Activated CD8-positive, alpha-beta memory T cell treated with anti-CD3 and anti-CD28 coated beads for 4 hours (primary cell): ENCODE measurements around the gene GOLPH3L.
"Not testable (repeated sequence)": the region's sequence is repeated elsewhere in the genome, so short reads cannot be mapped to it uniquely, and the experiment has no call there.

Source experiments
- DNase-seq, 2 donors: peaks; one replicate each; pipeline ENCODE4 v3.0.0-alpha.2; 2020; ENCODE audit warnings: low read depth in 2 of 2

Gene GOLPH3L

DNA sequence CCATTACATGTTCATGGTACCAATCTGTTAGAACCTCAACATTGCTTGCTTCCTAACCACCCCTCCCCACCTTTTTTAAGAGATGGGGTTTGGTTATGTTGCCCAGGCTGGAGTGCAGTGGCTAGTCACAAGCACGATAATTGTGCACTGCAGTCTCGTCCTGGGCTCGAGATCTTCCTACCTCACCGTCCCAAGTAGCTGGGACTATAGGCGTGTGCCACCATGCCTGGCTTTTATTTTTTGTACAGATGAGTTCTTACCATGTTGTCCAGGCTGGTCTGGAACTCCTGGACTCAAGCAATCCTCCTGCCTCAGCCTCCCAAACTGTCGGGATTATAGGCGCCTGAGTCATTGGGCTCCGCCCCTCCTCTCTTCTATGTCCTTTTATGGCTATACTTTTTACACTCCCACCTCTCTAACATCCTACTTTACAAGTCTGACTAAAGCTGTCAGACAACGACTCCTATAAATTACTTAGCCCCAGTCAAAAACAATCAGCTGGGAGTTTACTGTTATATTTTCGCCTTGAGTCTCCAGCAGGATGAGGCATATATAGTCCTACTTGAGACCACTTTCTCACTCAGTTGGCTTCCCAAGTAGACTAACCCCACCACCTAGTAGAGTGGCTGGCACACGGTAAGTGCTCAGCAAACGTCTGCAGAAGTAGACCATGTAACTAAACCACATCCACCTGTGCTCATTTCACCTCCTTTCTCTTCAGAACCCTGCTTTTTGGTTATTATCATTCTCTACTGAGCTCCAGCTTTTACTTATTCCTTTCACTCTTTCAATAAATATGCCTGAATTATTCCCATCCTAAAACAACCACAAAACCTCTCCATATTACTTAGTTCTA is 81.4 kb downstream of the GOLPH3L start:
- no peak for DNase-seq

DNA sequence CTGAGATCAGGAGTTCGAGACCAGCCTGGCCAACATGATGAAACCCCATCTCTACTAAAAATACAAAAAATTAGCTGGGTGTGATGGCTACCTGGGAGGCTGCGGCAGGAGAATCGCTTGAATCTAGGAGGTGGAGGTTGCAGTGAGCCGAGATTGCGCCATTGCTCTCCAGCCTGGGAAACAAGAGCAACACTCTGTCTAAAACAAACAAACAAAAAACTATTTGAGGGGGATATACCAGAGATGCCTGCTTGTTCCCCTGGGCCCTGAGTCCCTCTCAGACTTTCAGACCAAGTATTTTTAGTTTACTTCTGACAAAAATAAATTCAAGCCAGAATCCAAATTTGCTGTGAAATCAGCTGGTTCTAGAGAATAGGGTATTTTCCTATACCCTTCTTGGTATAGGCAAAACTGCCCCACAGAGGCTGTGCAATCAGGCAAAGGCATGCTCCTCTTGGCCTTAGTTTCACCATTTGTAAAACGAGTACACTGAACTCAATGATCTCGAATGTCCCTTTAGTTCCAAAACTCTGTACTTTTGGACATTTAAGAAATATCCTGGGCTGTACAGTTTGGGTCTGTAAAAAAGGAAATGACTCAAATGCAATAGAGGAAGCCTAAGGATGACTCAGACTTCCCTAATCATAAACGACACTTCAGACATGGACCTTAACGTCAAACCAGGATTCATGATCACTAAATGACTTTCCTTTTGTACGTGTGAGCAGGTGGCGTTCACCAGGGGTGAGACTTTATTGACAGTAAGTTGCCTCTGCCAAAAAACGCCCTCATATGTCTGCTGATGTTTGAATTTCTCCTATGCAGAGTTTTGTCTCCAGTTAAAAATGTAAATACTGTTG is 83.7 kb downstream of the GOLPH3L start:
- DNase-seq: peak in 1 of 2 donors; percentile 33

DNA sequence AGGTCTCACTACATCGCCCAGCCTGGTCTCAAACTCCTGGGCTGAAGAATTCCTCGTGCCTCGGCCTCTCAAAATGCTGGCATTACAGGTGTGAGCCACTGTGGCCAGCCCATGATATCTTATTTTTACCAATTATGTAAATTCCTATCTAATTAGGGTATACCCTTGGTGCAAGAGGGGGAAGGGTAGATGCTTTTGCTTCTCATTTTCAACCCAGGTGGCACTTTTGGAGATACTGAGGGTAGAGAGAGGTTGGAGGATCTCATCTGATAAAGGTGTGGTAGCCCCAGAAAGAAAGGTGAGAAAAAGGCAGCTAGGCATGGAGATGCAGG is 85.0 kb downstream of the GOLPH3L start:
- DNase-seq: no peak

DNA sequence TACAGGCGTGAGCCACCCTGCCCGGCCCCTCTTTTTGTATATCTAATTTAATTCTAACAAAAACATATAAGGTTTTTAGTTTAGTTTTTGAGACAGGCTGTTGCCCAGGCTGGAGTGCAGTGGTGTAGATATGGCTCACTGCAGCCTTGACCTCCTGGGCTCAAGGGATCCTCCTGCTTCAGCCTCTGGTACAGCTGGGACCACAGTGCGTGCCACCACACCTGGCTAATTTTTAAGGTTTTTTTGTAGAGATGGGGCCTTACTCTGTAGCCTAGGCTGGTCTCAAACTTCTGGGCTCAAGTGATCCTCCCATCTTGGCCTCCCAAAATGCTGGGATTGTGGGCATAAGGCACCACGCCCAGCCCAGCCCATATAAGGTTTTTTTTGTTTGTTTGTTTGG is 86.4 kb downstream of the GOLPH3L start:
- DNase-seq: no peak

DNA sequence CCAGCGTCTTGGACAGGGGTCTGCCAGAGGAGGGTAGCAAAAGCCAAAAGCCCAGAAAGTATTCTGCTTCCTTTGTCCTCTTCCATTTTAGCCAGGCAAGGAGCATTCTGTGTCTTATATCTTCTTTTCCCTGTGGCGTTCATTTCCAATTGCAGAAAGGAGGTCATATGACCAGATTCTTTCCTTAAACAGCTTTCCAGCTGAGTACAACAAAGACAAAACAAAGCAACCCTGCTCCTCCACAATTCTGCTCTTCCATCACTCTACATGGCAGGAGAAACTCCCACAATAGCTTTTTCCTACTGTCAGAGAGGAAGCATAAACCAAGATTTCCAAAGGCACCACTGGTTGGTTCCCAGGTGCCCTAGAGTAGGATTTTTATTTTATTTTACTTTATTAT is 87.2 kb downstream of the GOLPH3L start:
- no peak for DNase-seq

DNA sequence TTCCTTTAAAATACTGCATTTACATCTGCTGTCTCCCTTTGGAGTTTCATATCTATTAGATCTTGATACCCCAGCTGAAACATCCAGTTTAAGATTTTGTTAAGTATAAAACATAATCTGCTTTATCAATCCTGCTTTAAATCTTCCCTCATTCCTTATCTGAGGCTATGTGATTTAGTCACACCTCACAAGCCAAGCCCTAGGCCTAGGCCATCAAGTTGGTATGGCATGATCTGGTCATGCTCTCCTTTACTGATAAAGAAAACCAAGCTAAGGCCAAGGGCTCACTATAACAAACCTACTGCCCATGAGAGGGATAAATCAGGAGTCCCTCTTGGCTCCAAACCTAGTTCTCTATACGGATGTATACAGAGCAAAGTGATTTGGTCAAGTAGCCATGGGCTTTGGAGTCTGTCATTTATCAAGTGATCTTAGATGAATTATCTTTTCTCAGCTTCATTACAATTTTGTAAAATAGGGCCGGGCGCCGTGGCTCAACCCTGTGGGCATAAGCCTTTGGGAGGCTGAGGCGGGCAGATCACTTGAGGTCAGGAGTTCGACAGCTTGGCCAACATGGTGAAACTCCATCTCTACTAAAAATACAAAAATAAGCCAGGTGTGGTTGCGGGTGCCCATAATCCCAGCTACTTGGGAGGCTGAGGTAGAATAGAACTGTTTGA is 90.4 kb downstream of the GOLPH3L start:
- DNase-seq: no peak

DNA sequence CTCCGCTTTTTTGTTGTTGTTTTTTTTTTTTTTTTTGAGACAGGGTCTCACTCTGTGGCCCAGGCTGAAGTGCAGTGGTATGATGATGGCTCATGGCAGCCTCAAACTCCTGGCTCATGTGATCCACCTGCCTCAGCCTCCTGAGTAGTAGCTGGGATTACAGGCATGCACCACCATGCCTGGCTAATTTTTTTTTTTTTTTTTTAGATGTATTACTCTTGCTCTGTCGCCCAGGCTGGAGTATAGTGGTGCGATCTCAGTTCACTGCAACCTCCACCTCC is 91.6 kb downstream of the GOLPH3L start:
- DNase-seq: not testable (repeated sequence)

DNA sequence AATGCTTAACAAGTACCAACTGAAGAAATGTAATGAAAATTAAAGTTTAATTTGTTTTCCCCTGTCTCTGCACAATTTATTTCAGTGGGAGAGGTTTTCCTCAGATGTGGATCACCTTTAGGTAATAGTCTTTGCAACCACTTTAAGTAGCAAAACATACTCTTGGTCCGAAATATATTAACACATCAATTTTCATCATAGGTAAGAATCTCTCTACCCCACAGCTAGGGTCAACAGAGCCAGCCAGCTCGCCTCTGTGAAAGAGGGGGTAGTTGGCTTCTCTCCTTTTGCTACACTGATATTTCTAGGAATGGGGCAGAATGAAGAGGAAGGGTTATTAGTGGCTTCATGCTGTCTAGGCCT is 92.7 kb downstream of the GOLPH3L start:
- no peak for DNase-seq

DNA sequence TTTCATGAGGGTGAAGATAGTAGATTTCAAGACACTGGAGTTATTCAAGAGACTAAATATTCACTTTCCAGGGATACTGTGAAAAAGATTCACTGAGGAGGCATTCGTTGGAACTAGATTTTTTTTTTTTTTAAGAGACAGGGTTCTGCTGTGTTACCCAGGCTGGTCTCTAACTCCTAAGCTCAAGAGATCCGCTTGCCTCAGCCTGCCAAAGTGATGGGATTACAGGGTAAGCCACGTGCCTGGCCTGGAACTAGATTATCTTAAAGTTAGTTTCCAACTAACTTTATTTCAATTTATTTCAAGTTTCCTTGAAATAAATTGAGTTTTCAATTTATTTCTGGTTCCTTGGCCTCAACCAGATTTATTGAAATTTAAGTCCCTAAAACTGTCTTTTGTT is 93.2 kb downstream of the GOLPH3L start:
- DNase-seq: no peak

DNA sequence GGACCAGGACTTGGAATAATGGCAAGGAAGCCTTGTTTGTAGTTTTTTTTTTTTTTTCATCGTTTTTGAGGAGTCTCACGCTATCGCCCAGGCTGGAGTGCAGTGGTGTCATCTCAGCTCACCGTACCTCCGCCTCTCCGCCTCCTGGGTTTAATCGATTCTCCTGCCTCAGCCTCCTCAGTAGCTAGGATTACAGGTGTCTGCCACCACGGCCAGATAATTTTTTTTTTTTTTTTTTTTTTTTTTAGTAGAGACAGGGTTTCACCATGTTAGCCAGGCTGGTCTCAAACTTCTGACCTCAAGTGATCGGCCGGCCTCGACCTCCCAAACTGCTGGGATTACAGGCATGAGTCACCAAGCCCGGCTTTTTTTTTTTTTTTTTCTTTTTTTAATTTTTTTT is 94.6 kb downstream of the GOLPH3L start:
- not testable (repeated sequence) for DNase-seq

DNA sequence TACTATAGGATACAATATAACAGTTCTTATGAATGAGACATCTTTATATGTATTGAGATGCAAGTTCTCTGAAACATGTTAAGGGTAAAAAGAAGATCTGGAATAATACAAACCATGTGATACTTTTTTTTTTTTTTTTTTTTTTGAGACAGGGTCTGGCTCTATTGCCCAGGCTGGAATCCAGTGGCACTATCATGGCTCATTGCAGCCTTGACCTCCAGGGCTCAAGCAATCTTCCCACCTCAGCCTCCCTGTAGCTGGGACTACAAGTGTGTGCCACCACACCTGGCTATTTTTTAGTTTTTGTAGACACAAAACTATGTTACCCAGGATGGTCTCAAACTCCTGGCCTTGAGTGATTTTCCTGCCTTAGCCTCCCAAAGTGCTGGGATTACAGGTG is 95.4 kb downstream of the GOLPH3L start:
- DNase-seq: no peak

DNA sequence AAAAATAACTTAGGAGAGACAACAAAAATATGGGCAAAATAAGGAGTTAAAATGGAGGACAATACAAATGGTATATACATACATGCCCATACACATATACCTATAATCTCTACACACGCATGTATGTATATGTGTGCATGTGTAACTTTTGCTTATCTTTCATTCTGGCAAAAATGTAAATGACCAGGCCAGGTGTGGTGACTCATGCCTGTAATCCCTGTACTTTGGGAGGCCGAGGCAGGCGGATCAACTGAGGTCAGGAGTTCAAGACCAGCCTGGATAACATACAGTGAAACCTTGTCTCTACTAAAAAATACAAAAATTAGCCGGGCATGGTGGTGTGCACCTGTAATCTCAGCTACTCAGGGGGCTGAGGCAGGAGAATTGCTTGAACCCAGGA is 98.6 kb downstream of the GOLPH3L start:
- DNase-seq: not testable (repeated sequence)

DNA sequence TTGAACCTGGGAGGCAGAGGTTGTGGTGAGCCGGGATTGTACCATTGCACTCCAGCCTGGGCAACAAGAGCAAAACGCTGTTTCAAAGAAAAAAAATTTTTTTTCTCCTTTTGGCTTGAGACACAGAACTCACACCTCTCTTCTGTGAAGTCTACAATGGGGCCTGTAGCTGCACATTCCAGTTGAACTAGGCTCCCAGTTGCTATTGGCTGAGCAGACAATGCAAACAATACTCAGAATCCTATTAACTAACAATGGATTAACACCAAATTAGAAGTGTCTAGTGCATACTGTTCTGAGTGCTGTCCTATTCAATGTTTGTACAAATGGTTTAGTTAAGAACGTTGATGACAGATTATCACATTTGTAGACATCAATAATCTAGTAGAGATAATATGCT is 100.0 kb downstream of the GOLPH3L start:
- DNase-seq: no peak
